Measurements from ENCODE around the gene KCTD15.

KCTD15 gene, protein sequence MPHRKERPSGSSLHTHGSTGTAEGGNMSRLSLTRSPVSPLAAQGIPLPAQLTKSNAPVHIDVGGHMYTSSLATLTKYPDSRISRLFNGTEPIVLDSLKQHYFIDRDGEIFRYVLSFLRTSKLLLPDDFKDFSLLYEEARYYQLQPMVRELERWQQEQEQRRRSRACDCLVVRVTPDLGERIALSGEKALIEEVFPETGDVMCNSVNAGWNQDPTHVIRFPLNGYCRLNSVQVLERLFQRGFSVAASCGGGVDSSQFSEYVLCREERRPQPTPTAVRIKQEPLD

DNA sequence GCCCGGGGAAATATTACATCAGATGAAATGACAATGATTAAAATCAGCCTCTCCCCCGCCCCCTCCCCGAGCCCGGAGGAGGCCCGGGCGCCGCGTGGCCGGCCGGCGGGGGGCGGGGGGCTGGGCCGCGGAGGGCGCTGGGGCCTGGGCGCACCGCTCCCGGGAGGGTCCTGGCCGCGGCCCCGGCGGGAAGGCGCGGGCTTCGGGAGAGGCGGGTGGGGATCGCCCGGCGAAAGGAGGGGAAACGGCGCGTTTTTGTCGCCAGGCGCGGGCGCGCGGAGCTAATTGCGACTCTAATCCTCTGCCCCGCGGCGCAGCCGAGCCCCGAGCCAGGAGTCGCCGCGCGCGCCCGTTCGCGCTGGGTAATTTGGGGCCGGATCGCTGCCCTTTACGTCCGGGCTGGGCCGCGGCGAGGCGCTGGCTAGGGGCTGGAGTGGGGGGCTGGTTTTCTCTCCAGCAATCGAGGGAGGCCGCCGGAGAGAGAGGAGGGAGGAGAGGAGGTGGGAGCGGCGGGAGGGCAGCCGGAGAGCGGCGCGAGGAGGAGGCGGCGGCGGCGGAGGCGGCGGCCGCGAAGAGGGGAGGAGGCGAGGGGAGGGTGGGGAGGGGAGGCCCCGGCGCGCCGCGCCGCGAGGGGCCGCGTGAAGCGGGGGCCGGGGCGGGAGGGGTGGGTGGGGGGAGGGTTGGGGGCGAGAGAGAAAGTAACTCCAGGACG, at the start of gene KCTD15:
KCTD15 (plus strand) TSS at position 707 of the 712 bp plus-strand sequence. CDS start 3,585 bp downstream, outside the sequence.
- no peak for DNase-seq (ENCODE audit: low spot score)

DNA sequence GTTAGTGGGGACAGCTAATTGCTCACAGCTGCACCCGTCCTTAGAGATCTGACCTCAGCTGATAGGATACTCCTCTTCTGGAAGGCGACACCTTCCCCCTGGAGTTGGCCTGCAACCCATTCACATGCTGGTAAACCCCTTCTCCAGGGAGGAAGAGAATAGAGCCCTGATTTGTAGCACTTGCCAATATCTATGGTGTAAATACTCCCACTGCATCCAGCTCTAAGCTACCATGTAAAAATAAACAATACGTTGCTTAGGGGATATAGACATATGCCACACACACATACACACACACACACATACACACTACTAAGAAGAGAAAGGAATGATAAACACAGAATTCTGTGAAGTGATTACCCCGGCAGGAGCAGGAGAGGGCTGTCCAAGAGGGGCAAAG, 49.4 kb upstream of the KCTD15 start:
- DNase-seq (ENCODE audit: low spot score) = no peak

DNA sequence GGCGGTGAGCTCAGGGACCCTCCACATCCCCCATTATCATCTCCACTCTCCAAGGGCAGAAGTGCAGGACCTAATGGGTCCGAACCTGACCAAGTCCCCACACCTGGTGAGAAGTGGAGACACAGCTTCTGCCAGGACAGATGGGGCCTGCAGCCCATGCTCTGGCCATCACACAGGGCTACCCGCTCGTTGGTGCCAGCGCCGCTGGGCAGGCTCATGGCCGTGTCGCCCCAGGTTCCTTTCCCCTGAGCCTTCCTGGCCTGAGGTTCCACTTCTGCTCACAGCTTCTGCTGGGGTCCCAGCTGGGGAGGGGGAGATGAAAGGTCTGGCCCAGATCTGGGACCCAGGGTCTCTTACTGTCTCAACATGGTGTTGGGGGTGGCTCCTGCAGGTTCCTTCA, 48.4 kb upstream of the KCTD15 start:
- no peak for DNase-seq (ENCODE audit: low spot score)

DNA sequence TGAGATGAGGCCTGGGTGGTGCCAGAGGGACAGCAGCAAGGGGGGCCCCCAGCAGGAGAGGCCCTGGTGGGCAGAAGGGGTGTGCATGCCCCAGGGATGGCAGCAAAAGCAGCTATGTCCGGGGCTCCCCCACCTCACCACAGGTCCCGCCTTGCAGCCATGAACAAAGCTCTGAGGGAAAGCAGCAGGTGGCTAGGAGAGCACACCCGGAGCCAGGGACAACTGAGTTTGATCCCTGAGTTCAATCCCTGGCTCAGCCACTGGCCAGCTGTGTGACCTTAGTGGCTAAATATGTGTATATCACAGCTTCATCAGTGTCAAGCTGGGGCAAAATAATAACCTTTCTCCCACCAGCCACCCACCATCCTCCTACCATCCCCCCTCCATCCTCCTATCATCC, 47.7 kb upstream of the KCTD15 start:
- DNase-seq (ENCODE audit: low spot score) = no peak

DNA sequence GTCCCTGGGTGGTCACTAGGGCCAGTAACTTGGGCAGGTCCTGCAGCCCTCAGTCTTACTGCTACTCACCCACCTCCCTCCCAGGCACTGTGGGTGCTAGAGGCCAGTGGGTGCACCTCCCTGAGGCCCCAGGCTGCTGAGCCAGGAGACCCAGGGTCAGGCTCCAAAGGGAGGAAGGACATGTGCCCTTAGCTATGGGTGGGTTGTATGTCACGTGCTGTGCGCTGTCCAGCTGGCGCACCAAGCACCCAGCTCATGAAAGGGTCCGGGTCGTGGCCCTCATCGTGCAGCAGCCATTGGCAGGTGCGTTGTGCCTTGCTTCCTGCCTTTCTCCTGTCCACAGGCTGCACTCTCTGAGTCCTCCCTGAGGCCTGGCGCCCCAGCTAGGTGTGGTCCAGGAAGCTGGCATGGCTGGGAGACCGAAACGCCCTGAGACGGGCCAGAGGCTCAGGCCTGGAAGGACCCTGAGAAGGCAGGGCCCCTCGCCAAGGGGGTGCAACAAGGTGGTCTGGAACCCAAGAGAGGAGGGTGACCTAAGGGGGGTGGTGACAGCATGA, 47.0 kb upstream of the KCTD15 start:
- no peak for DNase-seq (ENCODE audit: low spot score)

DNA sequence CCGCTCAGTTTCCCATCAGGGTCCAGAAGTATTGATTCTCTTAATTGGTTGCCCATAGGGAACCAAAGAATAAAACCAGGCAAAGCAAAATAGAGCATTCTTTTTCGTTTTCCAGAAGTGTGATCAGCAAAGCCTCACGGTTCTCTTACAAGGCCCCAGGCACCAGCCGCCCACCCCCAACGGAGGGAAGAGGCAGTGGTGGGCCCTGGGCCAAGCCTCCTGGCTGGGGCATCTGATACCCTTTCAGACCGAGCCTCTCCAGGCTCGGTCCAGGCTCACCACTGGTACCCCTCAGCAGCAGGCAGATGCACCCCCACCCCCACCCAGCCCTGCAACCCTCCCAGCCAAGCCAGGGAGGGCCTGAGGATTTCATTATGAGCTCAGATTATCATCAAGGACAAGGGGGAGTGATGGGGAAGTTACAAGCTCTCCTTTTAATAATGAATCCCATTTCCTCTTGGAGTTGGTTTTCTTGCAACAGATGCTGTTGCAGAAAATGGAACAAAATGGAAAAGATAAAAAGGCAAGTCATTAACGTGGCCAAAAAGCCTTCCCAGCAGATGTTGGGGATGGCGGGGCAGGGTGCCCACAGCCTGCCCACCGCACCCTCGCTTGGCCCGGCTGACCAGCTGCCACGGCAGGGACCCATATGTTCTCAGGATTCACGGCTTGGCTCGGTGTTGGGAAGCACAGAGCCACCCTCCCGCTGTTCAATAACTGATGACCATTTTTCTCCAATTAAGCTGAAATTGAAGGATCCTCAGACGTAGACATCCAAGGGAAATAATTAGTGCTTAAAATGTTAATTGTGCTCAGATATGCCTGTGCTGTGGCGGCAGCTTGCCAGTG, 45.9 kb upstream of the KCTD15 start:
- no peak for DNase-seq (ENCODE audit: low spot score)

DNA sequence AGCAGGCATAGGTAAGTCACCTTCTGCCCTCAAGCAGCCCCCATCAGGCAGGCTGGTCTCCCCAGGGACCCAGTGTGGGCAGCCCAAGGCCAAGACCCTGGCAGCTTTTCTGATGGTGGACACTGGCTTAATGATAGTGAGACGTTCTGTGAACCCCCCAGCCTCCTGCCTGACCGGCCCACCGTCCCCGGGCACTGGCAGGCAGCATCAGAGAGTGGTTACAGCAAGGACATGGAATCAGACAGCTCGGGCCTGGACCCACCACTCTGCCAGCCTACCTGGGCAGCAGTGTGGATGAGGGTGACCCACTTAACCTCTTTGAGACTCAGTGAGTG, 45.3 kb upstream of the KCTD15 start:
- no peak for DNase-seq (ENCODE audit: low spot score)

DNA sequence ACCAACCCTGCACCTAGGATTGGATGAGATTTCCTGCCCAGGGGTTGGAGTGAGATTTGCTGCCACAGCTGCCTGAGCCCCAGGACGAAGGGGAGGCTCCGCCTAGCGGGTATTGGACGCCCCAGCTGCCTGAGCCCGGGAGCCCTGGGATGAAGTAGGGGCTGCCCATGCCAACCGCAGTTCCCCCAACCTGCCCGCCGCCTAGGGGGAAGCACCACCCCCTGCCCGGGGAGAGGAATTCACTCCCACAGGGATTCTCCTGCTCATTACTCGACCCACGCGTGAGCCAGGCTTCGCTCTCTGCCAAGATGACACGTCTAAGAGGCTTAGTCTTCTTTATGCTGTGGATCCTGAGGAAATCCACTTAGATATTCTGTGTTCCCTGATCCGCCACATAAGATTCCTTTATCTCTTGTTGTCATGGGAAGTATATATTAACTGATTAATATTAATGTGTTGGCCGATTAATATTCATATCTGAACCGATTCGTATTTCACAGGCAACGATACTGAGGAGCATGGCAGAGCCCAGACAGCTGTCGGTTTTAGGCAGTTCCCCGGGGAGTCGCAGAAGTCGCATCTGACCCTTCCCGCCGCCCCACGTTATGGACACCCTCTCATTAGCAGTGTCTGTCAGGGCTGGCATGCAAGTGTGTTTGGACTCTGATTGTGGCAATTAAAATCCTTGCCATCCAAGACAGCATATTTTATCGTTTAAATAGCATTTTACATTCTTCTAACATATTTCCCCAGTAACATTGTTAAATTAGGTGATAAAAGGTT, 44.5 kb upstream of the KCTD15 start:
- no peak for DNase-seq (ENCODE audit: low spot score)

DNA sequence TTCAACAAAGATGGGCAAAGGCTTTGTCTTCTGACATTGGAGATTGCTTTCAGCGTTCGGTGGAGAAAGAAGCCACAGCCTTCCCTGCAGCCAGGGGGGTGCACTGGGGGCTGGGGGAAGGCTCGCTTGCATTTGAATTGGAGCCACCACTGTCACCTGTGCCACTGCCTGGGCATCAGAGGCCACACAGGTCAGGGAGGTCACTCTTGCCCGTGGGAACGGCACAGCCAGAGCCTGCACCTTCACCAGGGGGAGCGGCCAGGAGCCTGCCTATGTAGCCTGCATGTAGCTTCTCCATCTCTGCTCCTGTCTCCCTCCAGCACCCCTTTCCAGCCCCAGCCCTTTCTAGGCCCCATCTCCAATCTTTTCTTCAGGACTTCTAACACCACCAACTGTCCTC, 43.7 kb upstream of the KCTD15 start:
- DNase-seq (ENCODE audit: low spot score) = no peak

DNA sequence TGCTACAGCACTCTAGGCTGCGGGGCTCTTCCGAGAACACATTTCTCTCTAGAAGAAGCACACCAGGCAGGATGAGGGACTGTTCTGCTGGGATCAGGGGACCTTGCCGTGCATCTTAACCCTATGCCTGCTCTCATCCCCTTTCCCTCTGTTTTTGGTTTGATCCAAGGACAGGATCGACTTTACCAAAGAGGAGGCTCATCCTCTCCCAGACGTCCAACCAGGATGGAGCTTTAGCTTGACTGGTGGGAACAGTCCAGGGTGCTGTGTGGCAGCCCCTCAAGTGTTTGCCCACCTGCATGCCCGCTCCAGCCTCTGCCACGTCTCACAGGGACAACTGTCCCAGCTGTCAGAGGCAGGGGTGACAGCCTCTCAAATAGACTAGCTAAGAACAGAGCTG, 42.3 kb upstream of the KCTD15 start:
- no peak for DNase-seq (ENCODE audit: low spot score)

DNA sequence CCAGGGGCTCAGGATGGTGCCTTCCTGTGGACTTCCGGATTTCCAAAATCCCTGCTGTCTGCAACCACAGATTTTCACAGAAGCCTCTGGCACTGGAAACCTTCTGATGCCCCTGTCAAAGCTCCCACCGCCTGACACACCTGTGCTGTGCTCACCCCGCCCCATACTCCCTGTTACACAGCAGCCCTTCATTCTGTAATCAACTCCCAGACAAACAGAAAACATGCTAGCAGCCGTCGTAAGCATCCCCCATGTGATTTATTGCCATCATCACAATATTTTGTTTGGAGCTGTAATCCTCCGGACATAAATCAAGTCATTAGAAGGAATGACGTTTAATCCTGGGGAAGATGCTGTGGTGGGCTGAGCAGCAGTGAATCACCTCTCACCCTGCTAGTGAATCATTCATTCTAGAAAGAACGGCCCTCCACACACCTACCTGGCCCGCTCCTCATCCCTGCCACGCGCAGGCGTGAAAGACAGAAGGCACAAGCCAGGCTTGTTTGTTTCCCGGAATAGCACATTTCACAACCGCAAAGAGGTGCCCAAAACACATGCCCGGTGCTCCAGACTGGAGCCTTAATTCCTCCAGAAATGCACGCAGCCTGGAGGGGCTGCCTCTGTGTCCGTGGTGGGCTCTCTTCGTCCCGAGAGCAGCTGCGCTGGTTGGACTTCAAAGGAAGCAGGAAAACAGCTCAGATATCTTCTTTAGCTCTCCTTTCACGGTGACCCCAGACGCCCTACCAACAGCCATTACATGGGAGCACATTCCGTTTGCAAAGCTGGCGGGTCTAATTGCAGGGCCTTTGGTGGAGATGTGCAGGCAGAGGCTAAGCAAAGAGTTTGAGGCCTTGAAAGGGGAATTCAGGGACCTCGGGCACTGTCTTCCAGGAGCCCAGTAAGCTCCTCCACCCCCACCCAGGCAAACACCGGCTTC, 41.3 kb upstream of the KCTD15 start:
- DNase-seq (ENCODE audit: low spot score) = no peak

DNA sequence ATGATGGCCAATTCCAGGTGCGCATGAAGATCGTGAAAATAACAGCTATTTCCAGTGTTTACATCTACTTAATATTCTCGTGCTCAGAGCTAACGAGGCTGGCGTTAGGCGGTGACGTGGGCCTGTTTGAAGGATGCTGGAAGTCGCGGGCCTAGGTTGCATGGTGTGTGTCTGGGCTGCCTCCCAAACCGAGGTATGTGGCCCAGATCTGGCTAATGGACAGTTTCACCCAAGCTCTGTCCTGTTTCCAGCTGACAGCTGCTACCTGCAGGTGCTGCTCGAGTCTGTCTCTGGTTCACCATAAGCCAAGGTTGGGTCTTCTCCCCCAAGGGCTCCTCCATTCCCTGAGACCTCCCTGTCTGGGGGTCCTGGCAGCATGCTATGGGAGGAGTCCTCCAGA, 40.5 kb upstream of the KCTD15 start:
- DNase-seq (ENCODE audit: low spot score) = no peak

DNA sequence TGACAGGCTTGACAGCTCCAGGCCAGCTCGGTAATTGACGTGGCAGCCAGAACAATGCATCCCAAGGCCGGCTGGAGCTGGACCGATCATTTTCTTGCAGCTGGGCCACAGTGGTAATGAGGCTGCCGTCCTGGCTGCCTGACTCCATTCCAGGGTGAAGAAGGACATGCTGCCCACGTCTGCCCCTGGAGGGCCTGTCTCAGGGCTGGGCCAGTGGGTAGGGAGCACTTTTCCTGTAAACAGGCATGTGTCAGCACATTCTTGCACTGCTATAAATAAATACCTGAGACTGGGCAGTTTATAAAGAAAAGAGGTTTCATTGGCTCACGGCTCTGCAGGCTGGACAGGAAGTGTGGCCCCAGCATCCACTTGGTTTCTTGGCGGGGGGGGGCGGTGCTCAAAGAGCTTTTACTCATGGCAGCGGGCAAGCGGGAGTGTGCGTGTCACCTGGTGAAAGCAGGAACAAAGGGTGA, 38.1 kb upstream of the KCTD15 start:
- DNase-seq (ENCODE audit: low spot score) = no peak

DNA sequence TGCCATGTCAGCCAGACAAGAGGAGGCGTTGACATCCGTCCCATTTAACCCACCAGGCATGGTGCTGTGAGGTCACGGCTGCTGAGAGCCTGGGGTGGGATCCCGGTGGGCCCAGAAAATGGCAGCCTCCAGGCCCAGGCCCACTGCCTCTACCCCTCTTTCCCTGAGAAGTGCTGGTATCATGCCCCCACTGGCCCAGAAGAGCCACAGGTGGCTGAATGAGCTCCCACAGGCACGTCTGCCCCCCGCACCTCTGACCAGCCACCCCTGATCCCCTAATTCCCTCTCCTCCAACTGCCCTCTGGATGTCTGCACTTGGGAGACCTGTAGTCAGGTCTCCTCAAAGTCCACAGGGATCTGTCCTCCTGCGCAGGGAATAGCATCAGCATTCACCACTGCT, 37.3 kb upstream of the KCTD15 start:
- DNase-seq (ENCODE audit: low spot score) = no peak

DNA sequence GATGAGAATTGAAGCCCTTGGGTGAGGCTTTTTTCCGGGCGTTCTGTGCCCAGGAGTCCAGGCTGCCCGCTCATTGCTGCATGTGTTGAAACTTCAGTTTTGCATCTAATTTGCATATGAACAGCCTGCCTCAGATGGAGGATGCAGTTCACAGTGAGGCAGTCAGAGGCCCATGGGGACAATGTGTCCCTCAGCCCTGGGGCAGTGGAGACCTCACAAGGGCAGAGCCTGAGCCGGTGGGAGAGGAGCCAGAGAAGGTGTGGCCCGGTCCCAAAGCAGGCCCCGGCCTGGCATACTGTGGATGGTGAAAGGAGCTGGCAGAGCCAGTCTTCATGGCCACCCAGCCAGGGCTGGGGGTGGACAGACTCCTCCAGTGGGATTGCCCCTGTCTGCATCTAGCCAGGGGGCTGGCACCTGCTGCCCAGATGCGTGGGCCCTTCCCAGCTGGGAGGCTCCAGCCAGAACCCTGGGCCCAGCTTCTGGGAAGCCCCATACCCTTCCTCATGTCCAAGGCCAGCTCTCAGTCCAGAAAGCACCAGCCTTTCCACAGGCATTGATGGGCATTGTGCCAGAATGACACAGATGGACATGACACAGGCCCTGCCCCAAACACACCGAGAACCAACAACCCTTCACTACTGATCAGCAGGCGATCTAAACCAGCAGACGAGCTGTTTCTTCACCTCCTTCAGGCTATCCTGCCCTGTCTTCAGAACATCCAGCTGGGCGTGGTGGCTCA, 32.9 kb upstream of the KCTD15 start:
- no peak for DNase-seq (ENCODE audit: low spot score)

DNA sequence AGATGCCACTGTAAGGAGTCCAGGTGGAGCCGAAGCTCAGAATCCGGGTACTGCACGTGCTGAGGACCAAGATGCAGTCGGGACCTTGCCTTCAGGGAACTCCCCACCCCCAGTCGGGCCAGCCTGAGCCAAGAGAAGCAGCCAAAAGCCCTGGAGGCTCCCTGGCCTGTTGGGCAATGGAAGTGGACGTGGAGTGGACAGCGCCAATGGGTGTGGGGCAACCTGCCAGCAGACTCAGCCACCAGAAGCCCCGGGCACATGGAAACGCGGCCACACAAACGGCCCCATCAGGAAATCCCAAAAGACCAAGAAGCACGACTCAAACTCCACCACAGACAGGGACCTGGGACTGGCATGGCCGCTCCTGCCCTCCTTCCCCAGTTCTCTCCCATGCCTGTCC, 30.0 kb upstream of the KCTD15 start:
- DNase-seq (ENCODE audit: low spot score) = no peak

DNA sequence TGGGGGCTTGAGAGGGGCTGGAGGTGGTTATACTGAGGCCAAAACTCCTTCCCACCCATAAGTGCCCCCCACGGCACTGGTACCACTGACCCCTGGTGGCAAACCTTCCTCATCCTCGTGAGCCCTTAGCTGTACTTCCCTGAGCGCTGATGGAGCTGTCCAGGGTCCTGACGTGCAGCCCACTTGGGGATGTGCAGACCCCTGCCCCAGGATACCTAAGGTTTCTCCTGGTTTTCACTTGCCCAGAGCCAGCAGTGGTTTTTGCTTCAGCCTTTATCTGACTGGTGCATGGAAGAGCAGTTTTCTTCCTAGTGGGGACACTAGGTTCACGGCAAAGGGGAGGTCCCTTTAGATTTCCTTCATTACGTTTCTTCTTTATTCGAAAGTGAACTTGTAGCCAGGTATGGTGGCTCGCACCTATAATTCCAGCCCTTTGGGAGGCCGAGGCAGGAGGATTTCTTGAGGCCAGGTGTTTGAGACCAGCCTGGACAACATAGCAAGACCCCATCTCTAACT, 28.7 kb upstream of the KCTD15 start:
- no peak for DNase-seq (ENCODE audit: low spot score)

DNA sequence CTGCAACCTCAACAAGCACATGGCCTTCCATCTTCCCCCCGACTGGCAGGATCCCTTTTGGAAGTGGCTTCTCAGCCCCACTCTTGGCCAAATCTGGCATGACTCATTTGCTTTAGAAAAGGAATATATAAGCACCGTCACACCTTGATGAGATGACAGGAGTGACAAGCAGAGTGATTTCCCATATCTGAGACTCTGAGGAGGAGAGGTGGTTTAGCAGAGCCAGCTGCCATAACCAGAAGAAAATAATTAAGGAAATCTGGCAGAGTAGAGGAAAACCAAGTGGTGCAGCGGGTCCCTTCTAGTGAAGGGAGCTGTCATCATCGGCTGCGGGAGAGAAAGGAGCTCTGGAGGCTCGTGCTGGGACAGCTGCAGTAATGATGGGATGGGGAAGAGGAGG, 27.5 kb upstream of the KCTD15 start:
- no peak for DNase-seq (ENCODE audit: low spot score)

DNA sequence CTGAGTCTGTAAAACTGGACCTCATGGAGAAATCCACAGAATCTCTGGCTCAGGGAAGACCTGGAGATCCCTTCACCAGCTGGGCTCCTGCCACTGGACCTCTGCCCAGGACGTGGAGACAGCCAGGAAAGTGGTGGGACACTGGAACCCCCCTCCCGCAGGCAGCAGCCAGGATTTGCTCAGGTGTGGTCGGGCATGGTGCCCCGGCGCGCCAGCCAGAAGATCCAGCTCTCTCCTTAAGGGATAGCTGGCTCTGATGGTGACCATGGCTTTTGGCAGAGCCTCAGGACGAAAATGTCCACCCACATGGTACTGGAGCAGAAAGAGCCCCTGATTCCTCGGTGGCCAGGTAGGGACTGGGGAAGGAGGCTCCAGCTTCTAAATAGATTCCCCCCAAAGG, 26.6 kb upstream of the KCTD15 start:
- no peak for DNase-seq (ENCODE audit: low spot score)

All from activated CD4-positive, alpha-beta T cell treated with anti-CD3 and anti-CD28 coated beads, Interleukin-2, Interleukin-4, amounts not matched to agents 100 ng/mL and 50 ng/mL, durations not matched to agents 16 hours and 8 hours (primary cell).